ENCODE results near the gene FHIP2A.

The FHIP2A gene

GRCh38 chr10:114862456-114862855 lies 40.9 kb downstream of the FHIP2A start:
- no peak for DNase-seq

- no peak for DNase-seq
Measured at GRCh38 chr10:114867365-114867764, 45.8 kb downstream of the FHIP2A start.

- DNase-seq: no peak
Measured at GRCh38 chr10:114868870-114869519, 47.4 kb downstream of the FHIP2A start.

GRCh38 chr10:114869520-114869892 lies 47.9 kb downstream of the FHIP2A start:
- DNase-seq: no peak

- no peak for DNase-seq
Measured at GRCh38 chr10:114870486-114870885, 48.9 kb downstream of the FHIP2A start.

GRCh38 chr10:114871379-114871778 lies 49.8 kb downstream of the FHIP2A start:
- DNase-seq: no peak

Measured in 8988T (cell line).